ENCODE data around the gene SLC22A15. TPM values are rescaled to one million over a fixed set of nuclear protein-coding genes. Genes with fewer than 3 reads are reported as not detected.

Gene SLC22A15
- total RNA-seq, 1 experiment from 2014 or later, result 0.16 TPM

GRCh38 chr1:116067566-116067890 lies 91.2 kb downstream of the SLC22A15 start:
- BruUV-seq (replicated peaks), result no TSS peak
- H3K36me3 Mint-ChIP-seq (ENCODE audit: insufficient read depth, unreplicated experiment), result no peaks in the 10 kb centered on the region
- H3K27ac Mint-ChIP-seq (ENCODE audit: unreplicated experiment), result no peak overlapping the region
- no peaks in the 10 kb centered on the region for H3K27me3 ChIP-seq (replicated peaks; ENCODE audit: control insufficient read depth, insufficient read depth, low read length)
- intact Hi-C loops (cut with micrococcal nuclease; ENCODE audit: unreplicated experiment), result no loop called here
- H3K4me3 ChIP-seq (ENCODE audit: low read depth, low read length), result no peak overlapping the region
- no peaks in the 10 kb centered on the region for H3K27me3 Mint-ChIP-seq (ENCODE audit: insufficient read depth, unreplicated experiment)
- no peak for TF ChIP-seq CTCF (IDR thresholded peaks at IDR 0.05; ENCODE audit: insufficient read depth in 1 of 2, low read depth in 1 of 2, low read length in 1 of 2, severe bottlenecking in 1 of 2, unreplicated experiment in 1 of 2)
- H3K9me3 Mint-ChIP-seq (ENCODE audit: unreplicated experiment), result no peaks in the 10 kb centered on the region
- no peaks in the 10 kb centered on the region for H3K4me1 ChIP-seq
- CTCF ChIA-PET, result no interaction called here
- POLR2A ChIA-PET, result no interaction called here
- no peaks in the 10 kb centered on the region for H3K9me3 ChIP-seq
- no peak overlapping the region for H3K4me3 Mint-ChIP-seq (ENCODE audit: unreplicated experiment)
- no peaks in the 10 kb centered on the region for H3K4me1 Mint-ChIP-seq (ENCODE audit: low read depth, unreplicated experiment)
- no peak for DNase-seq
- H3K36me3 ChIP-seq (ENCODE audit: control insufficient read depth, insufficient read depth, low read length), result no peaks in the 10 kb centered on the region

GRCh38 chr1:116075575-116075974 lies 99.3 kb downstream of the SLC22A15 start:
- H3K9me3 ChIP-seq, result no peaks in the 10 kb centered on the region
- intact Hi-C loops (cut with micrococcal nuclease; ENCODE audit: unreplicated experiment), result loop anchor here (10.0 kb wide), 1 partner anchor 59 kb away; no protein-coding TSS in a partner anchor
- H3K27me3 ChIP-seq (replicated peaks; ENCODE audit: control insufficient read depth, insufficient read depth, low read length), result no peaks in the 10 kb centered on the region
- ChIA-PET POLR2A (no interaction called here), CTCF (no interaction called here)
- Mint-ChIP-seq H3K27me3 (ENCODE audit: insufficient read depth, unreplicated experiment) (no peaks in the 10 kb centered on the region), H3K36me3 (ENCODE audit: insufficient read depth, unreplicated experiment) (no peaks in the 10 kb centered on the region), H3K4me3 (ENCODE audit: unreplicated experiment) (no peak overlapping the region), H3K27ac (ENCODE audit: unreplicated experiment) (no peak overlapping the region), H3K4me1 (ENCODE audit: low read depth, unreplicated experiment) (peaks cover 15% of the 10 kb centered on the region), H3K9me3 (ENCODE audit: unreplicated experiment) (no peaks in the 10 kb centered on the region)
- TF ChIP-seq CTCF (IDR thresholded peaks at IDR 0.05; ENCODE audit: insufficient read depth in 1 of 2, low read depth in 1 of 2, low read length in 1 of 2, severe bottlenecking in 1 of 2, unreplicated experiment in 1 of 2), result no peak
- no peak overlapping the region for H3K4me3 ChIP-seq (ENCODE audit: low read depth, low read length)
- no peaks in the 10 kb centered on the region for H3K36me3 ChIP-seq (ENCODE audit: control insufficient read depth, insufficient read depth, low read length)
- peaks cover 20% of the 10 kb centered on the region for H3K4me1 ChIP-seq
- BruUV-seq (replicated peaks), result no TSS peak
- no peak for DNase-seq

GRCh38 chr1:116075990-116076389 lies 99.7 kb downstream of the SLC22A15 start:
- no peaks in the 10 kb centered on the region for H3K9me3 Mint-ChIP-seq (ENCODE audit: unreplicated experiment)
- no peak for TF ChIP-seq CTCF (IDR thresholded peaks at IDR 0.05; ENCODE audit: insufficient read depth in 1 of 2, low read depth in 1 of 2, low read length in 1 of 2, severe bottlenecking in 1 of 2, unreplicated experiment in 1 of 2)
- Histone ChIP-seq H3K9me3 (no peaks in the 10 kb centered on the region), H3K4me1 (peaks cover 20% of the 10 kb centered on the region), H3K4me3 (ENCODE audit: low read depth, low read length) (no peak overlapping the region), H3K36me3 (ENCODE audit: control insufficient read depth, insufficient read depth, low read length) (no peaks in the 10 kb centered on the region), H3K27me3 (replicated peaks; ENCODE audit: control insufficient read depth, insufficient read depth, low read length) (no peaks in the 10 kb centered on the region)
- POLR2A ChIA-PET, result no interaction called here
- intact Hi-C loops (cut with micrococcal nuclease; ENCODE audit: unreplicated experiment), result loop anchor here (10.0 kb wide), 1 partner anchor 59 kb away; no protein-coding TSS in a partner anchor
- CTCF ChIA-PET, result no interaction called here
- H3K27me3 Mint-ChIP-seq (ENCODE audit: insufficient read depth, unreplicated experiment), result no peaks in the 10 kb centered on the region
- no peak overlapping the region for H3K27ac Mint-ChIP-seq (ENCODE audit: unreplicated experiment)
- H3K4me3 Mint-ChIP-seq (ENCODE audit: unreplicated experiment), result no peak overlapping the region
- no TSS peak for BruUV-seq (replicated peaks)
- DNase-seq, result peak in 1 of 2 experiments; percentile 16
- H3K4me1 Mint-ChIP-seq (ENCODE audit: low read depth, unreplicated experiment), result peaks cover 19% of the 10 kb centered on the region
- H3K36me3 Mint-ChIP-seq (ENCODE audit: insufficient read depth, unreplicated experiment), result no peaks in the 10 kb centered on the region

Measured in Caco-2 (cell line).